Endothelial cell of umbilical vein (primary cell): ENCODE measurements around the gene RNF111. TPM values are rescaled to one million over a fixed set of nuclear protein-coding genes. Genes with fewer than 3 reads are reported as not detected.

Experiments
- BruUV-seq: library from RNA; stranded (reverse); fragments of 400-500 nt; replicated peaks from 2 replicates; lab custom pipeline; 2021; lab: Mats Ljungman, UMichigan
- CTCF ChIA-PET: fragments of 300-600, 350-600 bp; sonication (Branson Sonifier 250); formaldehyde crosslinking; loops from one replicate; lab custom pipeline; 2021; ENCODE audit warnings: antibody characterized with exemption, inconsistent platforms; lab: Charles Lee
- POLR2A ChIA-PET: fragments of 300-600, 350-600 bp; sonication (Branson Sonifier 250); formaldehyde crosslinking; loops from one replicate; lab custom pipeline; 2021; ENCODE audit warnings: antibody characterized with exemption, inconsistent platforms; lab: Charles Lee
- DNase-seq: peaks from one replicate; pipeline ENCODE4 v3.0.0-alpha.2; 2011; ENCODE audit warnings: low read depth, low spot score
- FAIRE-seq: peaks from 2 replicates; lab custom pipeline; 2011; peaks lifted over from hg19 to GRCh38; lab: Jason Lieb, UNC
- H2AFZ ChIP-seq: 2 replicates; pipeline ENCODE4 v1.6.0; 2012; ENCODE audit warnings: low read depth, low read length, control low read depth, inconsistent platforms
- H3K27ac ChIP-seq: 2 replicates; pipeline ENCODE4 v1.5.1; 2011; ENCODE audit warnings: low read depth, mild to moderate bottlenecking, control low read depth, low read length, moderate library complexity; ENCODE audit not compliant: insufficient read depth
- H3K27me3 ChIP-seq, 2 experiments: 2 replicates each; pipeline versions ENCODE4 v1.6.0 to v1.6.1; 2011; ENCODE audit warnings: low read length in 2 of 2, mixed read lengths in 1 of 2; ENCODE audit not compliant: control insufficient read depth in 2 of 2, insufficient read depth in 2 of 2
- H3K36me3 ChIP-seq, 2 experiments: 2 replicates in 1 of 2; 3 replicates in 1 of 2; pipeline ENCODE4 v1.5.1; 2011; ENCODE audit warnings: low read length in 2 of 2, mild to moderate bottlenecking in 1 of 2, moderate library complexity in 1 of 2; ENCODE audit not compliant: control insufficient read depth in 2 of 2, insufficient read depth in 2 of 2; ENCODE audit errors: extremely low read depth in 1 of 2
- H3K4me1 ChIP-seq: 3 replicates; pipeline ENCODE4 v1.5.1; 2011; ENCODE audit warnings: mild to moderate bottlenecking, low read length; ENCODE audit not compliant: control insufficient read depth, insufficient read depth; ENCODE audit errors: extremely low read depth
- H3K4me2 ChIP-seq: 2 replicates; pipeline ENCODE4 v1.6.1; 2011; ENCODE audit warnings: low read length, control low read depth, mixed read lengths; ENCODE audit not compliant: insufficient read depth
- H3K4me3 ChIP-seq, 3 experiments: fragments of 200-600 bp in 1 of 3; sonication (generic), shearing (Covaris generic) in 1 of 3; replicated peaks in 1 of 3; 2 replicates each; pipeline ENCODE4 v1.5.1; 2011 to 2016; ENCODE audit warnings: control low read depth in 3 of 3, low read length in 3 of 3, mild to moderate bottlenecking in 2 of 3, inconsistent platforms in 1 of 3, low read depth in 1 of 3, moderate library complexity in 1 of 3; ENCODE audit not compliant: insufficient read depth in 1 of 3
- H3K79me2 ChIP-seq: 2 replicates; pipeline ENCODE4 v1.6.0; 2012; ENCODE audit warnings: low read length, inconsistent platforms; ENCODE audit not compliant: control insufficient read depth, insufficient read depth
- H3K9ac ChIP-seq: replicated peaks from 2 replicates; pipeline ENCODE3; 2011; ENCODE audit warnings: low read length, control low read depth; ENCODE audit not compliant: insufficient read depth; ENCODE audit errors: extremely low read depth
- H3K9me1 ChIP-seq: replicated peaks from 3 replicates; pipeline ENCODE4 v1.6.0; 2011; ENCODE audit warnings: mild to moderate bottlenecking, low read length; ENCODE audit not compliant: control insufficient read depth, insufficient read depth; ENCODE audit errors: extremely low read depth
- H3K9me3 ChIP-seq: replicated peaks from 2 replicates; pipeline ENCODE4 v1.5.1; 2012; ENCODE audit warnings: low read length, inconsistent platforms; ENCODE audit not compliant: control insufficient read depth, insufficient read depth
- H4K20me1 ChIP-seq: replicated peaks from 2 replicates; pipeline ENCODE3; 2011; ENCODE audit warnings: mild to moderate bottlenecking, low read length; ENCODE audit not compliant: control insufficient read depth, insufficient read depth; ENCODE audit errors: extremely low read depth
- EZH2 ChIP-seq: IDR thresholded peaks from 2 replicates; pipeline ENCODE4 v1.6.1; 2012; ENCODE audit warnings: borderline replicate concordance, low read depth, mild to moderate bottlenecking, moderate library complexity, low read length, inconsistent platforms; ENCODE audit not compliant: severe bottlenecking
- GATA2 ChIP-seq: IDR thresholded peaks from 2 replicates; pipeline ENCODE4 v1.7.0; 2011; ENCODE audit warnings: low read depth, mild to moderate bottlenecking, moderate library complexity, mixed read lengths, low read length; ENCODE audit not compliant: insufficient read length, insufficient read depth
- POLR2AphosphoS5 ChIP-seq: IDR thresholded peaks from 2 replicates; pipeline ENCODE4 v1.6.1; 2012; ENCODE audit warnings: low read depth, mild to moderate bottlenecking, control low read depth, low read length, moderate library complexity; ENCODE audit not compliant: insufficient read depth
- dilution Hi-C: fragments of 300-500 bp; cut with MboI; formaldehyde crosslinking; loops from one replicate; pipeline ENCODE4 v1.15.0; 2019; ENCODE audit warnings: low sequenced_read_pairs; ENCODE audit not compliant: extremely low pct_ligation_motif_present
- intact Hi-C: fragments of 100-400 bp; cut with micrococcal nuclease; formaldehyde crosslinking; loops from one replicate; pipeline ENCODE4 v1.10.0; 2022
- polyA plus RNA-seq, 4 experiments: library from polyadenylated mRNA; depleted of rRNA in 3 of 4; stranded (reverse) in 3 of 4; unstranded in 1 of 4; fragments of >200 nt; gene quantifications; 2 replicates each; pipeline versions ENCODE4 v1.2.1 to v1.2.3, GENCODE V29; 2011 to 2012; ENCODE audit warnings: missing spikeins in 1 of 4
- total RNA-seq: library from RNA; stranded (reverse); gene quantifications from 2 replicates; pipeline ENCODE4 v1.2.3, GENCODE V29; 2021

RNF111 gene
- total and polyA plus RNA-seq, 2 donors (not counting 3 experiments of a cell fraction or from before 2014, with no cell fraction given) = 22.3 to 42.6 TPM

DNA sequence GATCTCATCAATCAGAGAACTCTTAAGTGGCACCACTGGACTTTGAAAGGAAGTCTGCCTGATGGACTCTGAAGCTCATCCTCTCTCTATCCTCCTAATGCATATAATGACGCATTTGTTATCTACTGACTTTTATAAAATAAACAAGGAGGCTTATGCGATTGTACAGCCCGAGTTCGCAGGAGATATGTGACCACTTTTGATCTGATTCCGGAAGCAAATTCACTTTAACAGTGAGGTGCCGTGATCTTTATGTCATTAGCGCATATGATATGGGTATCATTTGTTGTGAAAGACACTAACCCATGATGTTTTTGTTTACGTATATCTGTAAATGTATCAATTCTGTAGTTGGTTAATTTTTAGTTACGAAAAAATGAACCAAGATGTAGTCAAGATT, 427 bp upstream of the RNF111 start:
- ChIA-PET POLR2A (no interaction called here), CTCF (interaction anchor here (1.0 to 1.4 kb wide), 3 partner anchors 151 to 542 kb away, joined by 4 to 5 read pairs (median 4); no protein-coding TSS in a partner anchor)
- Histone ChIP-seq H3K27ac (peak overlapping the region; percentile 40), H3K27me3 (peaks cover 4 to 7% of the 10 kb centered on the region in 2 experiments), H3K9me1 (no peaks in the 10 kb centered on the region), H4K20me1 (peaks cover 6% of the 10 kb centered on the region), H3K9me3 (no peaks in the 10 kb centered on the region), H3K79me2 (peaks cover 44% of the 10 kb centered on the region), H2AFZ (peak overlapping the region; percentile 93), H3K4me3 (peak overlapping the region; percentile 94 to 99 (median 95)), H3K4me1 (peaks cover 12% of the 10 kb centered on the region), H3K36me3 (peaks cover 0 to 2% of the 10 kb centered on the region in 2 experiments), H3K9ac (peak overlapping the region; percentile 52), H3K4me2 (peak overlapping the region; percentile 96)
- dilution Hi-C loops = no loop called here
- BruUV-seq = TSS peak; percentile 64
- FAIRE-seq = no peak
- no peak for DNase-seq
- no peak for TF ChIP-seq EZH2
- no peak for TF ChIP-seq POLR2AphosphoS5
- intact Hi-C loops = no loop called here

DNA sequence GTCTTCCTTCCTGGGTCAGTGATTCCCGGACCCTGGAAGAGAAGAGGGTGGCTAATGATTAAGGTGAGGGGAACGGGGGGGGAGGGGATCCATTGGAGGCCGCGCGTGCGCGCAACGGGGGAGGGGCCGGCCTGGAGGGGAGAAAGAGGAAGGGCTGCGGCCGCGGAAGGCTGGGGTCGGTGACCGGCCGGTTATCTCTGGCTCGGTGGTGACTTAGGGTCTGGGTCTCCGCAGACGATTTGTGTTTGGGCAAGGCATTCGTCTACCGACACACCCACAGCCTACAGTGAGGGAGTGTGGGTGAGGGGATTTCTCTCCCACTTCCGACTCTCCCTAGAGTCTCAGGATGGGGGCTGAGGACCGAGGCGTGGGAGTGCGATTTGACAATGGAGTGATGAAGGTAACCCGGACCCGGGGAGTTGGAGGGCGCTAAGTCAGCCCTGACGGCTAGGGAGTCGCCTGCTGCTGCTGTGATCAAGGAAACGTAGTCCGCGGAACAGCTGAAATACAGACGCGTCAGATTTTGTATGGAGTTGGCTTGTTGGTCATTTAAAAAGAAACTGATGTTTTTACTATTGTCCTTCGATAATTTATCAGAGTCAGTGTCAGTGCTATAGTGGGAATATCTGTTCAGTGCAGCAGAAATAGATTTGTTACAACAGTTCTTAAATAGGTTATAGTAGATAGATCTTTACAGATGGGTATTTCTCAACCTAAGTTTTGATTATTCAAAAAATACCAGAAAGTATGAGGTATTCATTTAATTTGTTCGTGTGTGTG, 733 bp downstream of the RNF111 start:
- FAIRE-seq (peak; percentile 4), DNase-seq (peak; percentile 62)
- CTCF ChIA-PET = interaction anchor here (0.7 to 2.2 kb wide), 6 partner anchors 8 to 541 kb away, joined by 3 to 9 read pairs (median 4); no protein-coding TSS in a partner anchor
- peaks cover 4 to 7% of the 10 kb centered on the region in 2 experiments for H3K27me3 ChIP-seq
- H3K27ac ChIP-seq = peak overlapping the region; percentile 57
- POLR2A ChIA-PET = interaction anchor here (1.2 kb wide), 1 partner anchor 385 kb away, joined by 4 read pairs; the partner anchor contains the start of gene MYO1E
- H3K4me3 ChIP-seq = peak overlapping the region; percentile 94 to 99 (median 95)
- H3K9ac ChIP-seq = peak overlapping the region; percentile 83
- peak overlapping the region; percentile 93 for H3K4me2 ChIP-seq
- intact Hi-C loops = no loop called here
- peaks cover 6% of the 10 kb centered on the region for H4K20me1 ChIP-seq
- H2AFZ ChIP-seq = peak overlapping the region; percentile 99
- no peaks in the 10 kb centered on the region for H3K9me1 ChIP-seq
- dilution Hi-C loops = no loop called here
- TF ChIP-seq GATA2 = peak; percentile 21
- TF ChIP-seq POLR2AphosphoS5 = no peak
- peaks cover 55% of the 10 kb centered on the region for H3K79me2 ChIP-seq
- peaks cover 0 to 3% of the 10 kb centered on the region in 2 experiments for H3K36me3 ChIP-seq
- no peaks in the 10 kb centered on the region for H3K9me3 ChIP-seq
- peaks cover 12% of the 10 kb centered on the region for H3K4me1 ChIP-seq
- no TSS peak for BruUV-seq
